SH-SY5Y (cell line): ENCODE results near the gene SCOC.

Experiments
- GATA2 ChIP-seq: IDR thresholded peaks from 2 replicates; pipeline ENCODE4 v1.6.1; 2011; ENCODE audit warnings: mild to moderate bottlenecking, low read depth, low read length
- GATA3 ChIP-seq: IDR thresholded peaks from 2 replicates; pipeline ENCODE4 v1.6.1; 2011; ENCODE audit warnings: low read depth, mild to moderate bottlenecking, low read length, moderate library complexity

Gene SCOC

DNA sequence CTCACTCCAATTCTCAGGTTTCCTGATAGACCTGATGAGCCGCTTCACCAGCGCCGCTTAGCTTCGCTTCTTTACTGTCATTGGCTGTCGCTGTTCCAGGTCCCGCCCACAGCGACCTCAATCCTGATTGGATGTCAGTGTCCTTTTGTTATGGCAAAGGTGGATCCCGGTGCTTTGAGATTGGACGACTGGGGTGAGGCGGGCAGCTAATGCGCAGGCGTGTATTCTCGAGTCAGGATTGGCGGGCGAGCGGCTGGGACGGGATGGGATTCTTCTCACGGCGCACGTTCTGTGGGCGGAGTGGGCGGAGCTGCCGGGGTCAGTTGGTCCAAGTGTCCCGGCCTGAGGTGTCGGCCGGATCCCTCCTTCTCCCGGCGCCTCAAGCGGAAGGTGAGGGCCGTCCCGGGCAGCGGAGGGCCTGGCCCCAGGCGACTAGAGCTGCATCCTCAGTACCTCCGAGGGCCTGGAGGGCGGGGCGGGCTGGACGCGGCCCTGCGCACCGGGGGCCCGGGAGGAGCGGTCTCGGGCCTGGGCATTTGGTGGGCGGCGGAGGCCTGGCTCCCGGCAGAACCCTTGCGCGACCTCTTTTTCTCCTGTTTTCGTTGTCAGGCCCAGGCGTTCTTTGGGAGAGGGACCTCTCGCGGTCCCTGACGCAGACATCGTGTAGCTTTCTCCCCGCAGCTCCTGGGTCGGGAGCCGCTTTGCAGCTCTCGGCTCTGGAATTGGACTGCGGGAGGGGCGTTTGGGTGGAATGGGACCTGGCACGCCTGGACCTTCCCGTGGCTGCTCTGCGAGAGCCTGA is at the start of gene SCOC:
SCOC (plus strand) TSS at position 319 of the 802 bp plus-strand sequence. CDS start 5,525 bp downstream, outside the sequence.
- TF ChIP-seq GATA3 (no peak), GATA2 (no peak)

DNA sequence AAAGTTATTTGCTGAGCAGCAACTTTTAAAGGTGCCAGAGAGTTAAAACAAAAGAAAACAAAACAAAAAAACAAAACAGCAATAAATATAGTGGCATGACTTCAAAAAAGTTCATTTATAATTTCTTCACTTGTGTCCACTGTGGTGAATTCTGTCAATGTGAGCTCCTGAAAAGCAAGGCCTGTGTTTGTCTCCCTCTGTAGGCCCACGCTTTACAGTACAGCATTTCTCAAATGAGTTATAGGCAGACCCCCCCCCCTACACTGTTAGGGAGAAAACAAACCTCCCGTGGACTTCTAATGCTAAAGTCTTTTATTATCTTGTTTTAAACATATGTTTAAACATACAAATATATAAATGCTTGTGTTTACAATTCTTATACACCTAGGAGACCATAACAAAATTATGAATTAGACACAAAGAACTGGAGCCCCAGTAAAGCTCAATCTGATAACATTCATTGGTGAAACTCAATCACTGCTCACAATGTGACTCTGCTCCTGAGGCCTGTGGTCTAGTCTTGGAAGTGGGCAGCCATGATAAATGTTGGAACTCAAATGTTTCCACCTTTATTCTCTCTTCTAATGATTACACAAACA is 47.0 kb upstream of the SCOC start:
- TF ChIP-seq GATA2: no peak
- TF ChIP-seq GATA3: no peak

DNA sequence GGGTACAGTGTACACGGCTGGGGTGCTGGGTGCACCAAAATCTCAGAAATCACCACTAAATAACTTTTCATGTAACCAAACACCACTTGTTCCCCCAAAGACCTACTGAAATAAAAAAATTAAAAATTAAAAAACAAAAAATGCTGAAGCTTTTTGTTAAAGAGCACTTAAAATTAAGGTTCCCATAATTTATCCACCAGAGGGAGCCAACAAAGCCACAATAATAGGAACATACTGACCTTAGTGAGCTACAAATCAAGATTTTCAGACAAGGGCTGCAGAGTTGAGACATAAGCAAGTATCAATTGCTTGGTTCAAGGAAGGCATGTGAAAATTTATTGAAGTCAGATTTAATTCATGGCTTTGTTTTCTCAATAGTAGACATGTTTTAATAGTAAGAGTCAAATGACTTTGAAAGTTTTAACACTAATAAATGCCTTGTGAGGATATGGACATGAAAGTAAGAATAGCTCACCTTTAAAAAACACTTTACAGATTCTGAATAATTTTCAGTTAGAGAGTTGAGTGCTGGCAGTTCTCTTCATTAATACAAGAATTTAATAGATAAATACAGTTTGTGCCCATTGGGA is 43.0 kb upstream of the SCOC start:
- TF ChIP-seq GATA3: no peak
- no peak for TF ChIP-seq GATA2

DNA sequence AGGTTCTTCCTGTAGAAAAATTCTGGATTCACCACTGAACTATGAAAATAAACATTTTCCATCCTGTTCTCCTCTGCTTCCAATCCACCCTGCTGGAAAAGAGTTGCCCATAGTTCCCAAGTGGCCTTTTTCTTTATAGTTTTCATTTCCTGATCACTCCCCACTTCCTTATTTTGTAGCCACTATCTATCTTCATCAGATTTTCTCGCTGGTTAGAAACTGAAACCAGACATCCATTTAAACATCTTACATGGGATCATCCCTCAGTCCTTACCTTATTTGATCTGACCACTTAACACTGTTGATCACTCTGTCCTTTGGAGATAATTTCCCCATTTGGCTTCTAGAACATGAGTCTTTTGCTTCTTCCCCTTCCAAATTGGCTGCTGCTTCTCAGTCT is 42.2 kb upstream of the SCOC start:
- TF ChIP-seq GATA2 (no peak), GATA3 (no peak)

DNA sequence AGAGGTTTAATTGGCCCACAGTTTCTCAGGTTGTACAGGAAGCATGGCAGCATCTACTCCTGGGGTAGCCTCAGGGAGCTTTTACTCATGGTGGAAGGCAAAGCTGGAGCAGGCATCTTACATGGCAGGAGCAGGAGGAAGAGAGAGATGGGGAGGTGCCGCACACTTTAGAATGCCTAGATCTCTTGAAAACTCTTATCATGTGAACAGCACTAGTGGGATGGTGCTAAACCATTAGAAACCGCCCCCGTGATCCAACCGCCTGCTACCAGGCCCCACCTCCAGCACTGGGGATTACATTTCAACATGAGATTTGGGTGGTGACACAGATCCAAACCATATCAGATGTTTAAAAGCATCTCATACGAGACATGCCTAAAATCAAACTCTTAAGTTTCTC is 41.6 kb upstream of the SCOC start:
- TF ChIP-seq GATA3 (no peak), GATA2 (no peak)

DNA sequence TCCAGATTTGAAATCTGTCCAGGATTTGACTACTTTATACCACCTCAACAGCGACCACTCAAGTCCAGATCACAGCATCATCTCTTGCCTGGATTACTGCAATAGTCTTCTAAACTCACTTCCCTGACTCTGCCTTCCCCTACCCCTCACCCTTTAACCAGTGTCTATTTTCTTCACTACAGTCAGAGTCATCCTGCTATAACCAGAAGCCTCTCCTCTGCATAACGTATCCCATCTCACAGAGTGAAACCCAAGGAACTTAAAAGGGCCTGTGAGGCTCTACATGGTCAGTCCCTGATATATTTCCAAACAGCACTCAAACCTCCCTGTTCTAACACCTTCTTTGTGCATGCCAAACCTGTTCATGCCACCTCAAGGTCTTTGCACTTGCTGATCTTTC is 40.7 kb upstream of the SCOC start:
- TF ChIP-seq GATA2: no peak

DNA sequence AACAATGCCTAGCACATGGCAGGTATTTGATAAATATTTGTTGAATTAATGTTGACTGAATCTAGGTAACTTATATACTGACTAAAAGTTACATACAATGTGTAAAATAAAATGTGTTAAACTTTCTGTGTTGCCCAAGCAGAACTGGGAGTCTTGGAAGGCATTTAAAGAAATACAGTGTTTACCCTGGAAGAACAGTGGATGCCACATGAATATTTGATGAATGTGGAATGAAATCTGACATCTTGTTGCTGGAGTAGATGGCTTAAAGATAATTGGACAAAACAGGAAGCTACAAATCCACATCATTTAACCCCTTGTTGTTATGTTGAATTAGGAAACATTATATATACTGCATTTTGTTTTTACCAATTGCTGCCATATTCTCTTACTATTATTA is 39.9 kb upstream of the SCOC start:
- TF ChIP-seq GATA3 (no peak), GATA2 (no peak)

DNA sequence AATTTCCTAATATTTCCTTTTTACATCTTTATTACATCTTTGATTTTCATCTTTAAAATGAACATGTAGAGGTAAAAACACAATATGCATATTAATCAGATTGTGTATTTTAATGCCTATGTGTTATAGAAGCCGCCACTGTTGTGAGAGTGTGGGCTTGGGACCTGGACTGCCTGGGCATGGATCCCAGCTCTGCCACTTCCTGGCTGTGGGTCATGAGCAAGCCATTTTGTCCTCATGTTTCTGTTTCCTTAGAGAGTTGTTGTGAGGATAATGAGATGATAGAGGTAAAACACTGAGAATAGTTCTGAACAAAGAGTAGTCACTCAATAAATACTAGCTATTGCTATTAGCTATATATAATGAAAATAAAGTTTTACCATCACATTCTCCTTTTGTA is 38.4 kb upstream of the SCOC start:
- TF ChIP-seq GATA2: no peak
- no peak for TF ChIP-seq GATA3

DNA sequence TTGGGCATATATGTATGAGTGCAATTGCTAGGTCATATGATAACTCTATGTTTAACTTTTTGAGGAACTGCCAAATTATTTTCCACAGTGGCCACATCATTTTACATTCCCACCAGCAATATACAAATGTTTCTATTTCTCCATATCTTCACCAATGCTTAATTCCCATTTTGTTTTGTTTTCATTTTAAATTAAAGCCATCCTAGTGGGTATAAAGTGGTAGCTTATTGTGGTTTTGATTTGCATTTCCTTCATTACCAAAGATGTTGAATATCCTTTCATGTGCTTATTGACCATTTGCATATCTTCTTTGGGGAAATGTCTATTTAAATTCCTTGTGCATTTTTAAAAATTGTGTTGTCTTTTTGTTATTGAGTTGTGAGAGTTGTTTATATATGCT is 36.7 kb upstream of the SCOC start:
- TF ChIP-seq GATA3: no peak
- no peak for TF ChIP-seq GATA2

DNA sequence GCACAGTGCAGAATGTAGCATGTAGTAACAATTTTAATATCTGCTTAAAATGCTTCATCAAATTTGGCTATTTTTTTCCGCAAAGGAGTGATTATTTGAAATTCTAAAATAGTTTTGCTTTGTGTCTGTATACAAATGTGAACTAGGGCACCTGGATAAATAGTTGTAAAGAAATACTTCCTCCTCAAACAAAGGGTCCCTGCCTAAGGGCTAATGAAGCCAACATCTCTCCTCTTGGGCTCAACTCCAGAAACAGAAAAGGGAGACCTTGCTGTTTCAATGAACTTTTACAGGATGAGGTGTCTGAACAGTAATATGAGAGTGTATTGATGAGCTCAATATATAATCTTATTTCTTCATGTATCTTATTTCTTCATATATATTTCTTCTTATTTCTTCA is 30.8 kb upstream of the SCOC start:
- TF ChIP-seq GATA2 (no peak), GATA3 (no peak)

DNA sequence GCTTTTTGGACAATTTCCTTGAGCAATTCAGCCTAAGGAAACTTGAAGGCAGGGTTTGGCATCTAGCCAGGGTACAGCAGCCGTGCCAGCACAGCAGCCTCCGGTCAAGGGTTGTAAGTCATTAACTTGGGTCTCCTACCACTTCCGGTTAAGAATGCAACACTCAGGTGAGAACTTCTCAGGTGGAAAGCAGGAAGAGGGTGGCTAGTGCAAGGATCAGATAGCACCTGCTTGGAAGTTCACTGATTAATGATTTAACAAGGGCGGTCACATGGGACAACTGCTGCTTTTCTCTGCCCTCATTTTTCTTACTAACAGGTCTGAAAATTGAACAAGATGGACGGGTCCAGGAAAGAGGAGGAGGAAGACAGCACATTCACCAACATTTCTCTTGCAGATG is 30.1 kb upstream of the SCOC start:
- TF ChIP-seq GATA3 (no peak), GATA2 (no peak)

DNA sequence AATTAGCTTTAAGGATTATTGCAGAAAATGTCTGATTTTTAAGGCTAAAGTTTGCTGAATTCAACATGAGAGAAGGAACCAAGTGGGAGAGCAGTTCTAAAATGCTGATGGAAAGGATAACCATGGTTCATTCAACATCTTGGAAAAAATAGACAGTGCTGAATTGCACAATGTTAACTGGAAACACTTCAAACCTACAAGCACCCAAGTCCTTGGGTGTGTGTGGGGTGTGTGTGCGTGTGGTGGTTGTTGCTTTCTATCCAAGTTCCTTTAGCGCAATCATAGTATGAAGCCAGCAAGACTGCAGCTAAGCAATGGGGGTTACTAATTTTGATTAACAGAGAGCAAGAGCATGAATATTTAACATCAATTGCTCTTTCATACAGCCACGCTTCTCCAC is 29.3 kb upstream of the SCOC start:
- TF ChIP-seq GATA2: no peak
- TF ChIP-seq GATA3: no peak

DNA sequence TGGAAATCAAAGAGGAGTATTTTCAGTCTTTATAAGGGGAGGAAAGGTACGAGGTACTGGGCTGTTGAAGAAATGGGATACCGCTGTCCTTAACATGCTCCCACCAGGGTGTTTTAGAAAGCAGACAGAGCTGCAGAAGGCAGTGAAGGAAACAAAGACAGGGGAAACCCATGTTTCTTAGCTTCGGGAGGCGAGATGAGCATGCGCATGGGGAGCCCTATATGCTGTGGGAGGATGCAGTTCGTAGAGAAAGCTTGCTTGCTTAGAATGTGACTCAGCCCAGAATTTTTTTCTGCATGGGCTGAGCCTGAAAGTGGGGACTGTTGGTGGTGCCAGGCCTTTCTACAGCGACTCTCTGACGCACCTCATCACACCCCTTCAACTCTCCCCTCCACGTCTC is 28.8 kb upstream of the SCOC start:
- no peak for TF ChIP-seq GATA3
- TF ChIP-seq GATA2: no peak

DNA sequence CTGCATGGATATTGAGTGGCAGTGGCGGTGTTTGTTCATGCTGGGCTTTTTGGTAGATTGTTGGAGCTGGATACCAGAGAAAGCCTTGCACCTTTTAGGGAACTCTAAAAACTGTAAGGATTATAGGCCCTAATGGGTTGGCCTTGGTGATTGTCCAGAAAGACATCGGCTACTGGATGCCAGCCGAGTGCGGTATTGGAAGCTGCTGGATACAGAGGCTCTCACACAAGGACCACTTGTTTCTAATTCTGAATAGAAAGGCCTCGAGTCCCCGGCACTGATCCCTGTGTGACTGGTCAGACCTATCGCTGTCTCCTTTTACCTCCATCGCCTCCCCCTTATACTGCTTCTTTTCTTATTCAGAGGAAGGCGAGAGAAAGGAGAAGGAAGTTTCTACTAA is 27.3 kb upstream of the SCOC start:
- no peak for TF ChIP-seq GATA3
- no peak for TF ChIP-seq GATA2

DNA sequence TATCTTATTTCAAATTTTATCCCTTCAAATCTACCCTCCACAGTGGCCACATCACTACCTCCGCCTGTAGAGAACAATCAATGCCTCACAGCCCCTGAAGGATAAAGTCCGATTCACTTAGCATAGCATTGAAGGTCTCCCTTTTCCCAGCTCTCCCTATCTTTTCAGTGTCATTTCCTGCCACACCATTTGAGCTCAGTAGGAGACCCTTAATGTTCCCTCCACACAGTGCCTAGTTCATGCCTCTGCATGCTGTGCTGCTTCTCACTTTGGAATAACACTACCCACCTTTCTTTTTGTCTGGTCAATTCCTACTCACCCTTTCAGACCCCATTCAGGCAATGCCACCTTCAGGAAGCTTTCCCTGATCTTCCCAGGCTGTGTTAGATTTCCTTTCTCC is 23.6 kb upstream of the SCOC start:
- TF ChIP-seq GATA2: no peak
- no peak for TF ChIP-seq GATA3
